H9 (cell line): ENCODE measurements around the gene TLN1. TPM values are rescaled to one million over a fixed set of nuclear protein-coding genes. Genes with fewer than 3 reads are reported as not detected.
A peak's percentile ranks its signal among the peaks of the same experiment; 100 is the strongest.

ENCODE experiments used
- DNase-seq: peaks from one replicate; pipeline ENCODE4 v3.0.0-alpha.2; 2017
- H2AFZ ChIP-seq: one replicate; pipeline ENCODE4 v1.6.1; 2013; ENCODE audit warnings: mild to moderate bottlenecking, low read length, control low read depth, moderate library complexity
- H2AK5ac ChIP-seq: 2 replicates; pipeline ENCODE4 v1.6.1; 2013; ENCODE audit warnings: low read length, control low read depth, mixed read lengths; ENCODE audit not compliant: insufficient read length
- H2BK120ac ChIP-seq: one replicate; pipeline ENCODE4 v1.6.1; 2013; ENCODE audit warnings: low read depth, mild to moderate bottlenecking, low read length, control low read depth, inconsistent platforms; ENCODE audit not compliant: poor library complexity, severe bottlenecking
- H2BK12ac ChIP-seq: 2 replicates; pipeline ENCODE4 v1.6.1; 2013; ENCODE audit warnings: low read length, control low read depth, mixed read lengths, low read depth; ENCODE audit not compliant: insufficient read length
- H2BK15ac ChIP-seq: 2 replicates; pipeline ENCODE4 v1.6.1; 2013; ENCODE audit warnings: low read depth, low read length, control low read depth
- H2BK20ac ChIP-seq: one replicate; pipeline ENCODE4 v1.6.1; 2013; ENCODE audit warnings: low read depth, mild to moderate bottlenecking, low read length, control low read depth, inconsistent platforms; ENCODE audit not compliant: poor library complexity, severe bottlenecking
- H2BK5ac ChIP-seq: 2 replicates; pipeline ENCODE4 v1.6.1; 2013; ENCODE audit warnings: low read length, control low read depth, mixed read lengths; ENCODE audit not compliant: insufficient read length
- H3K14ac ChIP-seq: 2 replicates; pipeline ENCODE4 v1.6.1; 2013; ENCODE audit warnings: low read length, control low read depth; ENCODE audit not compliant: insufficient read depth
- H3K18ac ChIP-seq: 2 replicates; pipeline ENCODE4 v1.6.1; 2013; ENCODE audit warnings: low read depth, mild to moderate bottlenecking, mixed read lengths, low read length, control low read depth; ENCODE audit not compliant: insufficient read length
- H3K23ac ChIP-seq: 2 replicates; pipeline ENCODE4 v1.6.1; 2013; ENCODE audit warnings: low read length, control low read depth, mixed read lengths, low read depth; ENCODE audit not compliant: insufficient read length
- H3K23me2 ChIP-seq: 2 replicates; pipeline ENCODE4 v1.6.1; 2013; ENCODE audit warnings: low read depth, mild to moderate bottlenecking, mixed read lengths, low read length, control low read depth; ENCODE audit not compliant: insufficient read length, poor library complexity, severe bottlenecking
- H3K27ac ChIP-seq: 2 replicates; pipeline ENCODE4 v1.5.1; 2013; ENCODE audit warnings: low read length, control low read depth, mixed read lengths, low read depth; ENCODE audit not compliant: insufficient read length
- H3K27me3 ChIP-seq: 2 replicates; pipeline ENCODE4 v1.6.1; 2013; ENCODE audit warnings: low read length, control low read depth, inconsistent platforms; ENCODE audit not compliant: insufficient read depth
- H3K4ac ChIP-seq: 2 replicates; pipeline ENCODE4 v1.6.1; 2013; ENCODE audit warnings: low read depth, mild to moderate bottlenecking, control low read depth, inconsistent platforms, low read length, moderate library complexity
- H3K4me1 ChIP-seq: 2 replicates; pipeline ENCODE4 v1.6.1; 2013; ENCODE audit warnings: low read length, control low read depth, inconsistent platforms; ENCODE audit not compliant: insufficient read depth
- H3K4me2 ChIP-seq: 2 replicates; pipeline ENCODE4 v1.6.1; 2013; ENCODE audit warnings: low read length, control low read depth, mixed read lengths; ENCODE audit not compliant: insufficient read length, insufficient read depth
- H3K56ac ChIP-seq: 2 replicates; pipeline ENCODE4 v1.6.1; 2013; ENCODE audit warnings: low read depth, mild to moderate bottlenecking, mixed read lengths, low read length, control low read depth; ENCODE audit not compliant: insufficient read length
- H3K79me1 ChIP-seq: 2 replicates; pipeline ENCODE4 v1.6.1; 2013; ENCODE audit warnings: low read depth, mild to moderate bottlenecking, moderate library complexity, low read length, control low read depth, inconsistent platforms; ENCODE audit not compliant: insufficient read depth, poor library complexity, severe bottlenecking
- H3K79me2 ChIP-seq: 2 replicates; pipeline ENCODE4 v1.6.1; 2013; ENCODE audit warnings: low read length, control low read depth, inconsistent platforms; ENCODE audit not compliant: insufficient read depth
- H3K9ac ChIP-seq: 2 replicates; pipeline ENCODE4 v1.6.1; 2013; ENCODE audit warnings: low read length, control low read depth, mixed read lengths; ENCODE audit not compliant: insufficient read length; ENCODE audit errors: extremely low read depth
- H3K9me3 ChIP-seq: one replicate; pipeline ENCODE4 v1.6.1; 2013; ENCODE audit warnings: low read depth, low read length, inconsistent platforms; ENCODE audit not compliant: control insufficient read depth
- H3T11ph ChIP-seq: one replicate; pipeline ENCODE4 v1.6.1; 2013; ENCODE audit warnings: mild to moderate bottlenecking, low read length, control low read depth, inconsistent platforms
- H4K20me1 ChIP-seq: one replicate; pipeline ENCODE4 v1.6.1; 2013; ENCODE audit not compliant: control insufficient read depth, insufficient read length, insufficient read depth
- H4K5ac ChIP-seq: 2 replicates; pipeline ENCODE4 v1.6.1; 2013; ENCODE audit warnings: low read depth, mild to moderate bottlenecking, mixed read lengths, low read length, control low read depth; ENCODE audit not compliant: insufficient read length
- H4K8ac ChIP-seq: replicated peaks from 2 replicates; pipeline ENCODE4 v1.6.1; 2013; ENCODE audit warnings: low read length, control low read depth, mixed read lengths, low read depth; ENCODE audit not compliant: insufficient read length
- H4K91ac ChIP-seq: 2 replicates; pipeline ENCODE4 v1.6.1; 2013; ENCODE audit warnings: low read depth, mild to moderate bottlenecking, moderate library complexity, mixed read lengths, low read length, control low read depth; ENCODE audit not compliant: insufficient read length
- H3K27ac Mint-ChIP-seq, 3 experiments: 2 replicates in 2 of 3; 3 replicates in 1 of 3; pipeline ENCODE4 v1.8.0; 2020 to 2021; ENCODE audit warnings: mixed read lengths in 3 of 3, mild to moderate bottlenecking in 1 of 3, moderate library complexity in 1 of 3
- H3K27me3 Mint-ChIP-seq: 2 replicates; pipeline ENCODE4 v1.8.0; 2021; ENCODE audit warnings: low read depth, mild to moderate bottlenecking, moderate library complexity, mixed read lengths
- H3K36me3 Mint-ChIP-seq, 3 experiments: 2 replicates in 2 of 3; 3 replicates in 1 of 3; pipeline ENCODE4 v1.8.0; 2020 to 2021; ENCODE audit warnings: low read depth in 3 of 3, mixed read lengths in 3 of 3; ENCODE audit not compliant: insufficient read depth in 1 of 3
- H3K4me1 Mint-ChIP-seq, 2 experiments: 2 replicates each; pipeline ENCODE4 v1.8.0; 2020; ENCODE audit warnings: mixed read lengths in 2 of 2
- H3K4me3 Mint-ChIP-seq, 2 experiments: 2 replicates in 1 of 2; 3 replicates in 1 of 2; pipeline ENCODE4 v1.8.0; 2020 to 2021; ENCODE audit warnings: mild to moderate bottlenecking in 2 of 2, mixed read lengths in 2 of 2, moderate library complexity in 1 of 2
- H3K9me3 Mint-ChIP-seq, 2 experiments: 2 replicates in 1 of 2; 3 replicates in 1 of 2; pipeline ENCODE4 v1.8.0; 2020; ENCODE audit warnings: mild to moderate bottlenecking in 2 of 2, mixed read lengths in 2 of 2, moderate library complexity in 1 of 2
- WGBS: extraction: QIAGEN DNeasy Blood & Tissue Kit; methylation state at CpG from one replicate; pipeline ENCODE4 v1.1.7; 2013; ENCODE audit warnings: missing lambda C conversion rate, low lambda C conversion rate, mixed read lengths; ENCODE audit not compliant: insufficient read length; ENCODE audit errors: extremely low coverage; 5-methylcytosine and 5-hydroxymethylcytosine counted together
- total RNA-seq: library from RNA; stranded (reverse); gene quantifications from 2 replicates; pipeline ENCODE4 v1.2.1, GENCODE V29; 2021
- TF ChIP-seq, protein P1 (sequence below): fragments of 200-600 bp; sonication (generic); conservative IDR thresholded peaks from 3 replicates; pipeline ENCODE4 v1.8.0; 2021; ENCODE audit warnings: antibody characterized with exemption, mild to moderate bottlenecking

TLN1 gene
- total RNA-seq, 1 experiment from 2014 or later, result 102 TPM

DNA sequence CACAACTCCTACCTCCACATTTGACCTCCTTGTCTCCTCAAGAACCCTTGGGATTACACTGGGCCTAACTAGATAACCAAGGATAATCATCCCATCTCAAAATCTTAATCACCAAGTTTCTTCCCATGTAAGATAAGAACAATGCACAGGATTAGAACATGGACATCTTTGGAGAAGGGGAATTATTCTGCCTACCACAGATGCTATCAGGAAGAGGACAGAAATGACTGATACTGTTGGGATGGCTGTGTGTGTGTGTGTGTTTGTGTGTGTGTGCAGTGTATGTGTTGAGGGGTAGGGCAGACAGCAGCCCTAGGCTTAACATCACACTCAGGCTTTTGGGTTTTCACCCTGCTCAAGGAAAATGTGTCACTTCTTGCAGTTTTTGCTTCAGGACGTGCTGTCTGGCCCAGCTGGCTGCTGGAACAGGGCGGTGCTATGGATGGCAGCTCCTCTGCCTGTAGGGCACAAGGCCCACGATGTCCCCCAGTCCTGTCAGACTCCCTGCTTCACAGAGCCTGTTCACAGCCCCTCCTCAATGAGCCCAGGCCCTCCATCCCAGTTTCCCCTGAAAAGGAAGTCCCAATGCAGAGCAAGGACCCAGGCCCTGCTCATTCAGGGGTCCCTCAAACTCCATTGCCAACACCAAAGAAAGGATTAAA, 50.5 kb downstream of the TLN1 start:
- Histone ChIP-seq H4K91ac (no peak overlapping the region), H2BK120ac (no peak overlapping the region), H3K18ac (no peak overlapping the region), H3K4ac (no peak overlapping the region), H2BK5ac (no peak overlapping the region), H2BK20ac (no peak overlapping the region), H4K5ac (no peak overlapping the region), H3K14ac (no peak overlapping the region), H2AFZ (no peak overlapping the region), H3K23me2 (no peaks in the 10 kb centered on the region), H2BK15ac (no peak overlapping the region), H3K27ac (no peak overlapping the region), H4K20me1 (no peaks in the 10 kb centered on the region), H3K79me1 (no peaks in the 10 kb centered on the region), H2AK5ac (no peak overlapping the region), H3K9me3 (no peaks in the 10 kb centered on the region), H3T11ph (no peak overlapping the region), H3K9ac (no peak overlapping the region), H3K79me2 (no peaks in the 10 kb centered on the region), H3K4me2 (no peak overlapping the region), H2BK12ac (no peak overlapping the region), H3K23ac (no peak overlapping the region), H3K56ac (no peak overlapping the region), H4K8ac (no peak overlapping the region), H3K4me1 (no peaks in the 10 kb centered on the region; the same call in none of the 2 replicates), H3K27me3 (no peaks in the 10 kb centered on the region; the same call in 1 of the 2 replicates)
- TF ChIP-seq, protein P1, sequence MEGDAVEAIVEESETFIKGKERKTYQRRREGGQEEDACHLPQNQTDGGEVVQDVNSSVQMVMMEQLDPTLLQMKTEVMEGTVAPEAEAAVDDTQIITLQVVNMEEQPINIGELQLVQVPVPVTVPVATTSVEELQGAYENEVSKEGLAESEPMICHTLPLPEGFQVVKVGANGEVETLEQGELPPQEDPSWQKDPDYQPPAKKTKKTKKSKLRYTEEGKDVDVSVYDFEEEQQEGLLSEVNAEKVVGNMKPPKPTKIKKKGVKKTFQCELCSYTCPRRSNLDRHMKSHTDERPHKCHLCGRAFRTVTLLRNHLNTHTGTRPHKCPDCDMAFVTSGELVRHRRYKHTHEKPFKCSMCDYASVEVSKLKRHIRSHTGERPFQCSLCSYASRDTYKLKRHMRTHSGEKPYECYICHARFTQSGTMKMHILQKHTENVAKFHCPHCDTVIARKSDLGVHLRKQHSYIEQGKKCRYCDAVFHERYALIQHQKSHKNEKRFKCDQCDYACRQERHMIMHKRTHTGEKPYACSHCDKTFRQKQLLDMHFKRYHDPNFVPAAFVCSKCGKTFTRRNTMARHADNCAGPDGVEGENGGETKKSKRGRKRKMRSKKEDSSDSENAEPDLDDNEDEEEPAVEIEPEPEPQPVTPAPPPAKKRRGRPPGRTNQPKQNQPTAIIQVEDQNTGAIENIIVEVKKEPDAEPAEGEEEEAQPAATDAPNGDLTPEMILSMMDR, result no peak
- H3K36me3 Mint-ChIP-seq, result peaks cover 35 to 47% (median 46%) of the 10 kb centered on the region in 3 experiments; a peak in 6 of 7 replicates
- H3K27me3 Mint-ChIP-seq, result peaks cover 12% of the 10 kb centered on the region
- DNase-seq, result no peak
- H3K4me3 Mint-ChIP-seq, result no peak overlapping the region
- H3K9me3 Mint-ChIP-seq, result no peaks in the 10 kb centered on the region
- peak overlapping the region in 1 of 3 experiments; percentile 75; a peak in 3 of 7 replicates for H3K27ac Mint-ChIP-seq
- no CpG with 5 or more reads among the region's 3 CpGs for WGBS
- peaks cover 19 to 23% of the 10 kb centered on the region in 2 experiments for H3K4me1 Mint-ChIP-seq
